HG03378 (cell line): ENCODE data around the gene PLXNC1.
A peak's percentile ranks its signal among the peaks of the same experiment; 100 is the strongest.

ENCODE experiments used
- ATAC-seq: cut with Tn5 transposase; IDR thresholded peaks from one replicate; pipeline ENCODE4 v1.9.1; 2021; ENCODE audit warnings: mild to moderate bottlenecking, moderate library complexity; ENCODE audit not compliant: unreplicated experiment

The PLXNC1 gene

DNA sequence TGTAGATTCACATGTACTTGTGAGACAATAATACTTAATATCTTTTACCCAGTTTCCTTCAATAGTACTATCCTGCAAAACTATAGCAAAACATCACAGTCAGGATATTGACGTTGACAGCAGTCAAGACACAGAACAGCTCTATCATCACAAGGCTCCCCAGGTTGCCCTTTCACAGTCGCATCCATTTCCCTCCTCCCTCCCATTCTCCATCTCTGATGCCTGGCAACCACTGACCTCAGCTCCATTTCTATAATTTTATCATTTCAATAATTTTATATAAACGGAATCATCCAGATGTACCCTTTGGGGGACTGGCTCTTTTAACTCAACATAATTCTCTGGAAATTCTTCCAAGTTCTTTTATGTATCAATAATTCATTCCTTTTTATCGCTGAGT lies 81.5 kb downstream of the PLXNC1 start:
- no peak for ATAC-seq

GRCh38 chr12:94230357-94230905 lies 82.1 kb downstream of the PLXNC1 start:
- ATAC-seq = peak; percentile 67

- no peak for ATAC-seq
These were observed 83.3 kb downstream of the PLXNC1 start for GRCh38 chr12:94231709-94232108.

- no peak for ATAC-seq
These were observed 87.5 kb downstream of the PLXNC1 start for GRCh38 chr12:94235848-94236247.

DNA sequence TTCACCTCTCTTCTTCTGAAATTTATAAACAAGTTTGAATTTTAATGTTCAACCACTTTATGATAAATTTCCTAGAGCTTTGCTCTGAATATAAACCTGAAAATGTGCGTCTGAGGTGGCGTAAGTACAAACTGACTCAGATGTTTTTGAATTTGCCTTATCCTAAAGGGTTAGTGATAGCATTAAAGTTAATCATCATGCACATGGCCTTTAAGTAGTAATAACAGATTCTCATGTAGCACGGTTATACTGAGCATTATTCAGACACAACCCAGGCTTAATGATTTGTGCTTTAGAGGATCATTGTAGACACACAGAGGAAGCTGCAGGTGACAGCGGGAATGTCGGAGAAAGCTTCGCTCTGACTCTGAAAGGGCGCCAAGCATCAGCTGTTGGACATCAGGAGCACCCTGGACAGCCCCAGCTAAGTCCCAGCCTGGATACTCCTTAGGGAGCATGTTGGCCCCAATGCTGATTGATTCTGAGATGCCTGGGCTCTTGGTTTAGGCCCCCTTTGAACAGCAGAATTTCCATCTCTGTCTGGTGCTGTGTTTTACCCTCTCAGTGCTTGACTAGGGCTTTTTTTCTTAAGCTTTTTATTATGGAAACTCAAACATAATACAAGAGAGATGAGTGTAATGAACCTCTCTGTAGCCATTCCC lies 91.1 kb downstream of the PLXNC1 start:
- ATAC-seq = no peak

DNA sequence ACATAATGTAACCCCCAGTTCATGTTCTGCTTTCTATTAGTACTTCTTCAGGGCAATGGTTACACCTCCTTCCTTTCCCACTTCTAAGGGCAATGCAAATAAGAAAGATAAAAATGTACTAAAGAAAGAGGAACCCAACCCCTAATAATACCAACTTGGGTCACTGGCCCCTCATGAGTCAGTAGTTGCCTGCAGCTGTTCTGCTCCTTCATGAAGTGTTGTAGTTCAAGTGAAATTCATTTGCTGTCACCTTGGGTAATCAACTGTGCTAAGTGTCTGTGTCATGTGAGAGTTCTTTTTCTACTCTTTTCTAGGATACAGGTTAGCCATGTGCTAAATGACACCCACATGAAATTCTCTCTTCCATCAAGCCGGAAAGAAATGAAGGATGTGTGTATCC lies 91.8 kb downstream of the PLXNC1 start:
- peak; percentile 79 for ATAC-seq

DNA sequence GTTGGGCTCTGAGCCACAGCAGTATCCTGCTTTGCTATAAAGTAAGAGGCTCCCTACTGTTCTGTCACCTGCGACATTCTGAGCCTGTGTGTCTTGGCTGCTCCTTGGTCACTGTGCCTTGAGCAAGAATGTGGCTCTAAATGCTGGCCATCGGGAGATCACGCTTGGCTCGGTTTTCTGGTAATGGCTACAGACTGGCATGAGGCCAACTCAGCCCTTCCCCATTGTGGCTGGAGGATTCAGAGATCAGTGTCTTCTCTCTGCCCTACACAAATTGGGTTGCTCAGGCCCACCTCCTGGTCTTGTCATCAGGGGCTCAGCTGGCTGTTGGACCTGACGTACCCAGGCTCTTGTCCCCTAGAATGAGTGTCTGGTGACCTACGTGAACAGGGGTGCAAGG lies 94.5 kb downstream of the PLXNC1 start:
- no peak for ATAC-seq

DNA sequence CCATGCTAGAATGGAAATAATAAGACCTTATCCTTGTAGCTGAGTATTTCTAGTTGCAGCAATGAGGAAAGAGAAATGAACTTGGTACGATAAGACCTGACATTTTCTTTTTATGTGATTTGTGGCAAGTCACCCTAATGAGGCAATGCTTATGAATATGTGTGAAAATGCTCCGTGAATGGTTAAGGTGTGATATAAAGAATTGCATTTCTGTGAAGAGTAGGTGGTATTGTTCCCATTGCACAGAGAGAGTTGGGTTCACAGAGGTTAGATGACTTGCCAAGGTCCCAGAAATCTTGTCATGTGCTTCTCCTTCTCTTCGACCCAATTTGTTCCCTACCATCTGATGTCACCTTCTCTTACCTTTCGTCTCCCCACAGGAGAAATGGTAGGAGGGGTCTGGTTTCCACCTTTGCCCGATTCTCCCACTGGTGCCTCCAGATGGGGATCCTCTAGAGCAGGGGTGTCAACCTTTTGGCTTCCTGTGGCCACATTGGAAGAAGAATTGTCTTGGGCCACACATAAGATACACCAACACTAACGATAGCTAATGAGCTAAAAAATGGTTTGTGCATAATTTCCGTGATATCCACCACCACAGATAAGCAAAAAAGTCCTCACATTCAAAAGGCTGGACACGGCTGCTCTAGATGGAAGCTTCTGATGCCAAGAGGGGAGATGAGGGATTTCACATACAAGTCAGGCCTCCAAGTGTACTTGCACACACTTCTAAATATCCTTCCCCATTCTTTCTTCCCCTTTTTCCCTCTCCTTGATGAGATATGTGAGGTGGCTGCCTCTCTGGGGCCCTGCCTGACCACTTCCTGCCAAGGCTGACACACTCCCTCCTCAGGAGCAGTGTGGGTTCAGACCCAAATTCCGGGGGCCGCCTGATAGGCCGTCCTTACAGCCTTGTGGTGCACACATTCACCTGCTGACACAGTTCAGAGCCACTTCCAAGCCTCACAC lies 96.1 kb downstream of the PLXNC1 start:
- ATAC-seq = peak; percentile 74

DNA sequence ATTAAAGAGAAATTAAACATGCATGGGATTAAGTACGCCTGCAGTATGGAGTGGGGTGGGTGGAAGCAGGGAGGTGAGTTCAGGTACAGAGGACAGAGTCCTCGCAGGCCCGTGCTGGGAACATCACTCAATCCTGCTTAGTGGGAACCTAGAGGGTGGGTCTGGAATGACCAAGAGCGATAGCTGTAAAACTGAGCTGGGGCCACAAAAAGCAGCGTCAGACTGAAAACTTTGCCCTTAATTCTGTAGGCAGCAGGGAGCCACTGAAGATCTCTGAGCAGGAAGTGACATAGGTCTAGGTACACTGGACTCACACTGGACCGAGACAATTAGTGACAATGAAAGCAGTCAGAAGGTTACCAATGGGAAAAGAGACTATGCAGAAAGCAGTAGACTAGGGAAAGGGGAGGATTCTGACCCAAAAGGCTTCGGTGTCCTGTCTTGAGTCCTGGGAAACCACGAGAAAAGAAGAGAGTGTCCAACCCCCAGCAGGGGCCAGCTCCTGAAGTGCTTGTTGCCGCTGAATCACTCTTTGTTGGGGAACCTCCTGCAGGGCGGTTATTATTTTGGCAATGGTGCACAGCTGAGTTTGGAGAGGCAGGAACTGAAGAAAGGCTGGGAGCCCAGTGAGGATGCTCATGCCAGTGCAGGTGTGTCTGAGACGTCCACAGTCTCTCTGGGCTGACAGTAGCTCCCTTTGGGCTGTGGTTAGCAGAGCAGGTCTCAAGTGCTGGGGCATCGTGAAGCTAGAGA lies 97.4 kb downstream of the PLXNC1 start:
- ATAC-seq = no peak

GRCh38 chr12:94247246-94247645 lies 98.9 kb downstream of the PLXNC1 start:
- ATAC-seq = no peak

DNA sequence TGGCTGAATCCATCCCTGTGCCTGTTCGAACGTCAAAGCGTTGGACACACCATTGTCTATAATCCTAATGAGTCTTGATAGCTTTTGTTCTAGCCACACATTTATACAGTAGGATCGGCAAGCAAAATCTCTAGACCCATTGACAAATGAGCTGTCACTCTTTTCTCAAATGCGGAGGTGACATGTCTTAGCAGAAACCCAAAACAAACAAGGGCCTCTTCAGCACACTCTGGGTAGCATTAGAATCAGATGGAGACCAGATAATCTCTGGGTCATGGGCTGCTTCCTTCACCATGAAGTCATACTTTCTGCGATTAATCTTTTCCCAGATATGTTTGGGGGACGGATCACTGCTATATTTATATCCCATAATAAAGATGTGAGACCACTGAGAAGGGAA lies 100.2 kb downstream of the PLXNC1 start:
- no peak for ATAC-seq

- ATAC-seq = no peak
These were observed 101.8 kb downstream of the PLXNC1 start for GRCh38 chr12:94250130-94250529.

GRCh38 chr12:94254270-94254669 lies 105.9 kb downstream of the PLXNC1 start:
- no peak for ATAC-seq

DNA sequence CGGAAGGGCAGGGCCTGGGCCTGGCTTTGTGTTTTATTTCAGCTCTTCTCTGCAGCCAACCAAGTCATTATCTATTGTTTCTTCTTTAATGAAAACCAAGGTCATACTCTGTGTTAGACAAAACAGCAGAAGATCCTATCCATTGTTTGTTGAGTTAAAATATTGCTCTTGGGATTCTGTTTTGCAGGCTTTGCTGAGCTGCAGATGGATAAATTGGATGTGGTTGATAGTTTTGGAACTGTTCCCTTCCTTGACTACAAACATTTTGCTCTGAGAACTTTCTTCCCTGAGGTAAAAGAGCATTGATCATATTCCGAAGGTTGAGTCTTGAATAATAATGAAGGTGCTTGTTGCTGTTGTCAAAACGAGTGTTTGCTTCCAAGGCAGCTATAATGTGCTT lies 106.6 kb downstream of the PLXNC1 start:
- no peak for ATAC-seq

DNA sequence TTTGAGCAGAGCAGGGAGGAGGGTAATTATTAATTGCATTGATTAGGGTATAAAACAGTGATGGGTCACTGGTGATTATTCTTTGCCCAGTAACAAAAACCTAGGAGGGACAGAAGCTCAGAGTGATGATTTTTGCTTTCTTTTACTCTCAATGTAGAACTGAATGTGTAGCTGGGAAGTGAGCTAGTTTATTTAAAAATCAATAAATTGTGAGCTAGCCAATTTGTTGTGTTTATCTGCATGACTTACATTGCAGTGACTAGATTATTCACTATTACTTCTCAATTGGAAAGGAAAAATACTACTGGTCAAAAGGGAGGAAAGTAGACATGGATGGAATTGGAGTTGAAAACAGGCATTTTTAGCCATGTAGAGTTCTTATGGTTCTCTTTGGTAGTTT lies 107.1 kb downstream of the PLXNC1 start:
- ATAC-seq = no peak

- peak; percentile 45 for ATAC-seq
These were observed 110.2 kb downstream of the PLXNC1 start for GRCh38 chr12:94258593-94258992.

- no peak for ATAC-seq
These were observed 111.6 kb downstream of the PLXNC1 start for GRCh38 chr12:94260017-94260416.

DNA sequence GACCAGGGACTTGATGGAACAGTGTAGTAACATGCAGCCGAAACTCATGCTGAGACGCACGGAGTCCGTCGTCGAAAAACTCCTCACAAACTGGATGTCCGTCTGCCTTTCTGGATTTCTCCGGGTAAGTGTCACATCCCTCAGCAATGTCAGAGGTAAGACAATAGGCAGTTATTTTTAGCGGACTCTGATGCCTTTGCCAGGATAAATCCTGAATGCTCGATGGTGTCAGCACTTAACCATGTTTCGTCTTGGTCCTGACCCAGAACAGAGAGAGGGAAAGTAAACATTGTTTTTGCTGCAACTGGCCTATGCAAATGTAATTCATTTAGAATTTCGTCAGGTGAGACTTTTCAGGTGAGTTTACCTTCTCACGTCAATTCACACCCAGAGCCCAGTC lies 112.3 kb downstream of the PLXNC1 start:
- no peak for ATAC-seq

- no peak for ATAC-seq
These were observed 112.7 kb downstream of the PLXNC1 start for GRCh38 chr12:94261119-94261518.

DNA sequence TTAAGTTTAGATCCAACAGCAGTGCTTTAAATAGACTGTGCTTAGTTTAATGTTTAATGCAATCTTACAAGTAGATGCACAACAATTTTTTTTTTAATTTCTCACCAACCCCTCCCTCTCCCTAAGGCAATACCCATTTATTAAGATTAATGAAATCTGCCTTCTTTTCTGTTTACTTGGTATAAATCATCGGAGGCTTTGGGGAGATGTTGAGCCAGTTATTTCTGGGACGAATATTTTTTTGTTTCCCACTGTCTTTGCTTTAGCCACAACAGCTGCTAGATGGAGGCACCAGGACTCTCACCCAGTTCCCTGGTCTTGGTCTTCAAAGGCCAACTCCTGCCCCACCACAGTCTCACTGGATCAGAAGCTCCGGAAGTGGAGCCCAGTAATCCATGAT lies 113.4 kb downstream of the PLXNC1 start:
- ATAC-seq = no peak
